ENCODE results near the gene UNC93A.
"Not testable (repeated sequence)": the region's sequence is repeated elsewhere in the genome, so short reads cannot be mapped to it uniquely, and the experiment has no call there.

UNC93A gene

DNA sequence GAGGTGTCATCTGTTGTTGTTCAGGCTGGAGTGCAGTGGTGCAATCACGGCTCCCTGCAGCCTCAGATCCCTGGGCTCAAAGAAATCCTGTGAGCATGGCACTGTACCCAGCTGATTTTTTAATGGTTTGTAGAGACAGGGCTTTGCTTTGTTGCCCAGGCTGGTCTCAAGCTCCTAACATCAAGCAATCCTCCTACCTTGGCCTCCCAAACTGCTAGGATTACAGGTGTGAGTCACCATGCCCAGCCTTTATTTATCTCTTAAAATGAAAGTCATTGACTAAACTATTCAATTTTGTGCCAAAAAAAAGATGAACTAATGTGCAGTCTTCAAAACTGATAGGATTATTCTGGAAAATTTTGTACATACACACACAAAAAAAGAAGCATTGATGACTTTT lies 38.8 kb upstream of the UNC93A start:
- DNase-seq (ENCODE audit: low spot score): no peak
- TF ChIP-seq, protein P1, sequence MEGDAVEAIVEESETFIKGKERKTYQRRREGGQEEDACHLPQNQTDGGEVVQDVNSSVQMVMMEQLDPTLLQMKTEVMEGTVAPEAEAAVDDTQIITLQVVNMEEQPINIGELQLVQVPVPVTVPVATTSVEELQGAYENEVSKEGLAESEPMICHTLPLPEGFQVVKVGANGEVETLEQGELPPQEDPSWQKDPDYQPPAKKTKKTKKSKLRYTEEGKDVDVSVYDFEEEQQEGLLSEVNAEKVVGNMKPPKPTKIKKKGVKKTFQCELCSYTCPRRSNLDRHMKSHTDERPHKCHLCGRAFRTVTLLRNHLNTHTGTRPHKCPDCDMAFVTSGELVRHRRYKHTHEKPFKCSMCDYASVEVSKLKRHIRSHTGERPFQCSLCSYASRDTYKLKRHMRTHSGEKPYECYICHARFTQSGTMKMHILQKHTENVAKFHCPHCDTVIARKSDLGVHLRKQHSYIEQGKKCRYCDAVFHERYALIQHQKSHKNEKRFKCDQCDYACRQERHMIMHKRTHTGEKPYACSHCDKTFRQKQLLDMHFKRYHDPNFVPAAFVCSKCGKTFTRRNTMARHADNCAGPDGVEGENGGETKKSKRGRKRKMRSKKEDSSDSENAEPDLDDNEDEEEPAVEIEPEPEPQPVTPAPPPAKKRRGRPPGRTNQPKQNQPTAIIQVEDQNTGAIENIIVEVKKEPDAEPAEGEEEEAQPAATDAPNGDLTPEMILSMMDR (IDR thresholded peaks at IDR 0.05; ENCODE audit: extremely low read depth, missing control alignments): no peak

DNA sequence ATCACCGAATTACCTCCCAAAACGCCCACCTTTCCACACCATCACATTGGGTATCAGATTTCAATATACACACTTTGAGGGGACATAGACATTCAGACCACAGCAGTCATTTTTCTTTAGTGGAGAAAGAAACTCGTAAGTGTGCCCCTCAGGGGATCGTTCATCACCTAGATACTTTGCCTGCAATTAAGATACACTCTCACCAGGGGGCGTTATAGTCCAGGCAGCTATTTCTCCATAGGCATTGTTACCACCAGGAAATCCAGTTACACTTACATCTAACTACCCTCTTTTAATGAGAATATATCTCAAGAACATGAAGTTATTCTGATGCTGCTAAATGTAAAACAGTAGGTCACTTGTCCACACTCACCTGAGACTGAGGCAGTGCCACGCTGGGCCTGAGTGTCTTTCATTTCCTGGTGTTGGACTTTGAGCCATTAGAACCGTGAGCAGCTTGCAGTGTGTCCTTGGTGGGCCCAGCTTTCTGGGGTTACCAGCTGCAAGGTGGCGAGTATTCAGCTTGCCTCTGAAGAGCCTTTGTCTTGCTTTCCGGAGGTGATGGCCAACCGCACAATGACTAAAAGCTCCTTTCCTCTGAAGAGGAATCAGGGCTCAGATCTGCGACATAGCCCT lies 35.1 kb upstream of the UNC93A start:
- no peak for DNase-seq (ENCODE audit: low spot score)
- TF ChIP-seq, protein P1 (IDR thresholded peaks at IDR 0.05; ENCODE audit: extremely low read depth, missing control alignments): no peak

DNA sequence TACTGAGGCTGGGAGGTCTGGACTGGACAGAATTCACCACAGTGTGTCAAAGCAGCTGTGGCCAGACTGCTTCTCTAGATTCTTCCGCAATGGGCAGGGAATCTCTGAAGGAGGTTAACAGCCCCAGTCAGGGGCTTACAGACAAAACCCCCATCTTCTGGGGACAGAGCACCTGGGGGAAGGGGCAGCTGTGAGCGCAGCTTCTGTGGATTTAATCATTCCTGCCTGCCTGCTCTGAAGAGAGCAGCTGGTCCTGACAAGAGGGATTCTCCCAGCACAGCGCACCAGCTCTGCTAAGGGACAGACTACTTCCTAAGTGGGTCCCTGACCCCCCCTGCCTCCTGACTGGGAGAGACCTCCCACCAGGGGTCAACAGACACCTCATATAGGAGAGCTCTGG lies 32.5 kb upstream of the UNC93A start:
- DNase-seq (ENCODE audit: low spot score): no peak
- TF ChIP-seq, protein P1 (IDR thresholded peaks at IDR 0.05; ENCODE audit: extremely low read depth, missing control alignments): no peak

DNA sequence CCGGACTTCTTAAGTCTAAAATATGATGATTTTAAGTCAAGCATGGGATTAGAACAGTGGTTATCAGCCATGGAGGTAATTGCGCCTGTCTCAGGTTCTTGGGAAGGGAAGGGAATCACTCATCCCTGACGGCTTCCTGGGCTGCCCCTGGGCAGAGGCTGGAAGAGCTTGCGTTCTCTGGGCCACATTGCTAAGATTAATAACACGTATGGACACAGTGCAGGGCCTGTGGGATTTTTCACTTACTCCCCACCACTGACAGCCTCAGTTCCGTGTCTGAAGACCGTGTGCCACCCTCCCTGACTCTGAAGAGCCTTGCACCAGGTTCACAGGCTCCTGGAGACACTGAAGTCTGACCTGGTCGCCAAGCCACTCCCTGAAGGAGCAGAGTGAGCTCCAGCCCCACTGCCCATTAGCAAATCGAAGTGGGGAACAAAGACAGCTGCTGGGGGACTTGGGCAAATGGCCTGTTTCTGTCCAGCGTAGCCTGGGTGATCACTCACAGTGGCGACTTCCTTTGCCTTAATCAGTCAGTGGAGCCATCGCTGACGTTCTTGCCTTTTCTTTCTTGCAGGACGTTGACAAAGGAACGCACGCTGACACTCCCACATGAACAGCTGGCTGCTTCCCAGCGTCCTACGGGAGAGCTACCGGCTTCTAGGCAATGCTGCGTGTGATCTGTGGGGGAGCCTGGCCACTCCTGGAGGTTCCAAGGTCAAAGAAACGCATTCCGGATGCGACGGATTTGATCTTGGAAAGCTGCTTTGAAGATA lies 24.9 kb upstream of the UNC93A start:
- not testable (repeated sequence) for DNase-seq (ENCODE audit: low spot score)

DNA sequence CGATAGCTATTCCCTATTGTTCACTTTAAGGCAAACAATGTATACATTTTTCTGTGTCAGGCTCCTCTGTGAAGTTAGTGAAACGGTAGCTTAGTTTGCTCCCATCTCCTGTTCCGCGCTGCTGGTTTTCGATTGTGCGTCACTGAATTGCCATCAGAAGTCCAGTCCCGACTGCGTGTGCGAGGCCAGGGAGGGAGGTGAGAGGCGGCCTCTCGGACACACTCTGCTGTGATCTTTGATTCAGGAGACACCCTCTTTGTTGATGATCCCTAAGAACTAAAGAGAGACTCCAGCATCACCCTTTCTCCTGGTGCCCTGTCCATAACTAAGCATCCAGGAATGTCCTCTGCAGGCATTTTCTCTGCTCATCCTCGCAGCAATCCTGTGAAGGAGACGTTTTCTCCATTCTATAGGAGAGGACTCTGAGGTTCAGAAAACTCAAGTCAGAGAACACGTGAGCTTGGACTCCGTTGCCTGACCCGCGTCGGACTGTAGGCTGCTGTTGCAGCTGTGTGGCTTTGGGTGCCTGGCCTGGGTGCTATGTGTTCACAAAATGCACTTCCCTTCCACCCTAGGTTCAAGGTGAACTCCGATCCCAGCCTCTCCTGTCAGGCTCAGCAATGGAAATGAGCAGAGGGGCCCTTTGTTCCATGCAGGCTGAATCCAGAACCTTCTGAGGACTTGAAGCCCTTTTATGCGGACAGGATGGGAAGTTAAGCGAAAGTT lies 24.1 kb upstream of the UNC93A start:
- TF ChIP-seq, protein P1 (IDR thresholded peaks at IDR 0.05; ENCODE audit: extremely low read depth, missing control alignments): no peak
- DNase-seq (ENCODE audit: low spot score): no peak

DNA sequence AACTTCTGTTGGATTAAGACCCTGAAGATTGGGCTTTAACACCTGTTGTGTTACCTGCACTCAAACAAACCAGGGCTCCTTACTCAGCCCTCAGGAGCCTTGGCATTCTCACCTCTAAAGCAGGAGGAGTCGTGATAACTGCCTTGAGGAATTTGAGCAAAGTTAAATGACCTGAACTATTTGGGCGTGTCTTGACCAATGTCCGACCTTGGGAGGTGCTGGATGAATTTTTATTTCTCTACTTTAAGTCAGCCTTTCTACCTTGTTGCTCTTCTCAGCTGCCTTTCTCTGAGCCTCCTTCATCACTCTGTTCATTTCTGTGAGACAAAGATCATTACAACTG lies 23.6 kb upstream of the UNC93A start:
- DNase-seq (ENCODE audit: low spot score): not testable (repeated sequence)

DNA sequence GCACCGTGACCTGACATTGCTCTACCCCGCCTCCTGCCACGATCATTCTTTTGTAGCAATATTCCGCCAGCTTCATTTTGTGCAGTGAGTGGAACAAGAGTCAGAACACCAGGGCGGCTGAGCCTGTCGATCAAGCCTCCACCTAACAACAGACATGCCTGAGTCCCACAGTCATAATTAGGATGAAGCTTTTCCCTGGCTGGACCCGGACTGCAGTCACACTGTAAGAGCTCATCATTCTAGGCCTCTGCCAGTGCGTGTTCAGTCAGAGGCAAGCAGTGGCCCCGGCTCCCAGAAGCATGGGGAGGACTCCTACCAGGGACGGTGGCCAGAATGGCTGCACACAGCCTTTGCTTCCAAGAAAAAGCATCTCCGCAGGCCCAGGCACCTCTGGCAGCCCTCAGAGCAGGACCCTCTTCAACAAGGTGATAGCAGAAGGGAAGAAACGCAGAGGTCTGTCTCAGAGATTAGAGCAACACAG lies 23.2 kb upstream of the UNC93A start:
- TF ChIP-seq, protein P1 (IDR thresholded peaks at IDR 0.05; ENCODE audit: extremely low read depth, missing control alignments): no peak
- DNase-seq (ENCODE audit: low spot score): no peak

DNA sequence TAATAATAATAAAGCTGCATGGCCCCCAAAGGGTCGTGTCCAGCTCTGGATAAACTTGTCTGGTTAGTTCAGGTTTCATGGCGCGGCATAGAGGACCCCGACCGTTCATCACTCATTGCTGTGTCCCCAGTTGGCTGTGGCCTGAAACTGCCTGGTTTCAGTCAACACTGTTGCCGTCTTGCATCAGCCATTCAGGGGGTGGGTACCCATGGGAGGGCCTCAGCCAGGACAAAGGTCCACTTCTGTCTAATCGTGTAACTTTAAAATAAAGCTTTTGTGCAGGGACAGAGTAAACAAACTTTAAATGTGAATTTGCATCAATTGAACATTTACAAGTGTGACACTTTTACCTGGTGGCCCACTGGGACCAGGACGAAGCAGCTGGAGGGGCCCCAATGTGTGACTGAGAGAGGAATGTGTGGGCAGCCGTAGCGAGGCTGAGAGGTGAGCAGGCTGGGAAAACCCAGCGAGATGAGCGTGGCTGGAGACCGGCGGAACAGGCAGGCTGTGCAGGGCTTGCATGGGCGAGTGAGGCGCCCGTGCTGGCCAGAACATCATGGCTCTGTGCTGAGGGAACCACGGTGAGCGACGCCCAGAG lies 22.3 kb upstream of the UNC93A start:
- no peak for DNase-seq (ENCODE audit: low spot score)
- TF ChIP-seq, protein P1 (IDR thresholded peaks at IDR 0.05; ENCODE audit: extremely low read depth, missing control alignments): no peak
